ENCODE measurements around the gene KCNQ2. TPM values are rescaled to one million over a fixed set of nuclear protein-coding genes. Genes with fewer than 3 reads are reported as not detected.

Gene KCNQ2
- total RNA-seq, 2 donors from 2014 or later: 0.46 to 35.6 TPM

DNA sequence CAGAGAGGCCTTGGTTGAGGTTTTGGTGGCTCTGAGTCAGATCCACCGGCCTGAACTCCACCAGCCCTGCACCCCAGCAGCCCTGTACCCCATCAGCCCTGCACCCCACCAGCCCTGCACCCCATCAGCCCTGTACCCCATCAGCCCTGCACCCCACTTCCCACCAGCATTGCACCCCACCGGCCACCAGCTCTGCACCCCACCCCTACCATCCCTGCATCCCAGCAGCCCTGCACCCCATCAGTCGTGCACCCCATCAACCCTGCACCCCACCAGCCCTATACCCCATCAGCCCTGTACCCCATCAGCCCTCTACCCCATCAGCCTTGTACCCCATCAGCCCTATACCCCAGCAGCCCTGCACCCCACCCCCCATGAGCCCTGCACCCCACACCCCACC, 97.0 kb downstream of the KCNQ2 start:
- Histone ChIP-seq H3K4me3 (no peak overlapping the region), H3K9me3 (no peaks in the 10 kb centered on the region), H3K27ac (no peak overlapping the region), H3K4me1 (replicated peaks) (no peaks in the 10 kb centered on the region), H3K27me3 (replicated peaks; ENCODE audit: insufficient read depth) (peaks cover 30% of the 10 kb centered on the region), H3K36me3 (no peaks in the 10 kb centered on the region)
- WGBS: 76% methylated on average over 3 of the region's 3 CpGs
- intact Hi-C loops (cut with DNase I): no loop called here
- TF ChIP-seq POLR2AphosphoS5 (IDR thresholded peaks at IDR 0.05) (no peak), CTCF (IDR thresholded peaks at IDR 0.05) (no peak), POLR2A (IDR thresholded peaks at IDR 0.05) (no peak)
- no peak for DNase-seq (ENCODE audit: low spot score)

DNA sequence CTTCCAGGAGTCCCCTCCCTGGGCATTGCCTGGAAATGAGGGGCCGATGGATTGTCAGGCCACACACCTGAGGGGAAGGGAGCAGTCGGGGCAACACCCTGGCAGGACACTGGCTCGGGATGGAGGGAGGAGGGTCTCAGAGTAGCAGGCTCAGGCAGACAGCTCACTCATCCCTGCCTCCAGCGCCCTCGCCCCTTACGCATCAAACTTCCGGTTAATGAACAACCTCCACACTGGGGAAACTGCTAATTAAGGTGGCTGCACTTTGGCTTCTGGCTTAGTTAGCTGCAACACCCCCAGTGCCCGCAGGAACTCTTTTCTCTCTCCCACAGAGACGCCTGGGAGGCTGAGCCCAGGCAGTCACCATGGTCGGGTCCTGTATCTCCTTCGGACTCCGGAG, 98.0 kb downstream of the KCNQ2 start:
- Histone ChIP-seq H3K27me3 (replicated peaks; ENCODE audit: insufficient read depth) (peaks cover 30% of the 10 kb centered on the region), H3K27ac (no peak overlapping the region), H3K4me3 (no peak overlapping the region), H3K9me3 (no peaks in the 10 kb centered on the region), H3K4me1 (replicated peaks) (no peaks in the 10 kb centered on the region), H3K36me3 (no peaks in the 10 kb centered on the region)
- TF ChIP-seq POLR2A (IDR thresholded peaks at IDR 0.05) (no peak), CTCF (IDR thresholded peaks at IDR 0.05) (no peak), POLR2AphosphoS5 (IDR thresholded peaks at IDR 0.05) (no peak)
- intact Hi-C loops (cut with DNase I): no loop called here
- DNase-seq (ENCODE audit: low spot score): no peak
- 40% methylated on average over 11 of the region's 12 CpGs for WGBS

DNA sequence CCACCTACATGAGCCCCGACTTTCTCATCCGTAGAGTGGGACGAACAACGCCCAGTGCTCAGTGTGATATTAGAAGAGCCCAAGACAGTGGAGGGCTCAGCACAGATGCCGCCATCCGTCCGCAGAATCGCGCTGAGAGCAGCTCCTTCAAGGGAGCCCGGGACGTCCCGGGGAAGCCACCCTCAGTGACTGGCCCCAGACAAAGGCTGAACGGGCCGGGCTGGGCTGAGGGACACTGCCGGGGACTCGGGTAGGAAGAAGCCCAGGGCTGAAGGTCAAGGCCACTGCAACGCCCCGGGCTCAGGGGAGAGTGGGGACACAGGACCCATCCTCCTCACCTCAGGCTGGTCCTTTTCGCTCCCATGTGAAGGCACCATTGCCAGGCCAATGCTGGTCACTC, 98.5 kb downstream of the KCNQ2 start:
- H3K36me3 ChIP-seq: no peaks in the 10 kb centered on the region
- DNase-seq (ENCODE audit: low spot score): no peak
- H3K4me3 ChIP-seq: no peak overlapping the region
- no peak overlapping the region for H3K27ac ChIP-seq
- H3K9me3 ChIP-seq: no peaks in the 10 kb centered on the region
- peaks cover 30% of the 10 kb centered on the region for H3K27me3 ChIP-seq (replicated peaks; ENCODE audit: insufficient read depth)
- TF ChIP-seq POLR2A (IDR thresholded peaks at IDR 0.05) (no peak), CTCF (IDR thresholded peaks at IDR 0.05) (no peak), POLR2AphosphoS5 (IDR thresholded peaks at IDR 0.05) (no peak)
- 74% methylated on average over 18 of the region's 19 CpGs for WGBS
- H3K4me1 ChIP-seq (replicated peaks): no peaks in the 10 kb centered on the region
- intact Hi-C loops (cut with DNase I): no loop called here

DNA sequence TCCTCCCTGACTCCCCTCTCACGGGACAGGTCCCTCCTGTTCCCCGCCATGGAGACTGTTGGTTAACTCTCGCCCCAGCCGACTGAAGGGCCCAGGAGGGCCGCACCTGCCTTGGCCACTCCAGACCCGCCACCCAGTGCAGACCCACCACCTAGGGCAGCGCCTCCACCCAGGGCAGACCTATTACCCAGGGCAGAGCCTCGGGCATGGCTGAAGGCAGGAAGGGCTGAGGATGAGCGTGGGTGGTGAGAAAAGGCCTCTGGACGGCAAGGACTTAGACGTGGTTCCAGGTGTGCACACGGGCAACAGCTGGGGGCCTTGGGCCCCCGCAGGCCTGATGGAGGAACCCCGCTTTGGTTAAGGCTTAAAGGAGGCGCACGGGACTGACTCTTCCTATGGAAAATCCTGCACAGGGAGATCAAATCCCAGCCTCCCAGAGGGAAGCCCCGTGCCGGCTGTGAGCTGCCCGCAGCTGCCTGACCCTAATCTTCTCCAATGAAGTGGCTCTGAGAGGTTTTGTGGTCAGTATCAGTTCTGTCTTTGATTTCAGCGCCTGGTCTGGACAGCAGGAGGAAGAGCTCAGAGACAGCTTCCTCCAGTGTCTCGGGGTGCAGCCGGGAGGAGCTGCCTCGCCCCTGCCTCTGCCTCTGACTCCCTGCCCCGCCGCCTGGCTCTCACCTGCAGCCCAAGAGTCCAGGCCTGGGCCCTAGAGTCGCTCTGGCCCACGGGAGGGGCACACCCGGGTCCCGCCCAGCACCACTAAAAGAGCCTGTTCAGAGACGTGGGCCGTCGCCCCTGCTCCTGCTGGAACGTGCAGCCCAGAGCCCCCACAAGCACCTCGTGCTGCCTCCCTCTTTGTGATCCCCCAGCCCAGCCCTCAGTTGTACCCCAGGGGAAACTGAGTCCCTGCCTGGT, 99.2 kb downstream of the KCNQ2 start:
- no peak for DNase-seq (ENCODE audit: low spot score)
- TF ChIP-seq POLR2A (IDR thresholded peaks at IDR 0.05): no peak
- no peak for TF ChIP-seq POLR2AphosphoS5 (IDR thresholded peaks at IDR 0.05)
- no peak for TF ChIP-seq CTCF (IDR thresholded peaks at IDR 0.05)
- peaks cover 23% of the 10 kb centered on the region for H3K27me3 ChIP-seq (replicated peaks; ENCODE audit: insufficient read depth)

More for the DNA sequence above, 99.2 kb downstream of the KCNQ2 start:
- Histone ChIP-seq H3K9me3 (no peaks in the 10 kb centered on the region), H3K4me3 (no peak overlapping the region), H3K4me1 (replicated peaks) (no peaks in the 10 kb centered on the region), H3K27ac (no peak overlapping the region), H3K36me3 (no peaks in the 10 kb centered on the region)
- intact Hi-C loops (cut with DNase I): no loop called here
- 61% methylated on average over 34 of the region's 34 CpGs for whole genome bisulfite sequencing

Measured in prostate gland (tissue), 2 donors.